Epidermal melanocyte (primary cell): ENCODE measurements around the gene SDCCAG8.

Experiments
- DNase-seq: peaks from one replicate; pipeline ENCODE4 v3.0.0; 2011; ENCODE audit warnings: low spot score; ENCODE audit not compliant: insufficient read length

Gene SDCCAG8

DNA sequence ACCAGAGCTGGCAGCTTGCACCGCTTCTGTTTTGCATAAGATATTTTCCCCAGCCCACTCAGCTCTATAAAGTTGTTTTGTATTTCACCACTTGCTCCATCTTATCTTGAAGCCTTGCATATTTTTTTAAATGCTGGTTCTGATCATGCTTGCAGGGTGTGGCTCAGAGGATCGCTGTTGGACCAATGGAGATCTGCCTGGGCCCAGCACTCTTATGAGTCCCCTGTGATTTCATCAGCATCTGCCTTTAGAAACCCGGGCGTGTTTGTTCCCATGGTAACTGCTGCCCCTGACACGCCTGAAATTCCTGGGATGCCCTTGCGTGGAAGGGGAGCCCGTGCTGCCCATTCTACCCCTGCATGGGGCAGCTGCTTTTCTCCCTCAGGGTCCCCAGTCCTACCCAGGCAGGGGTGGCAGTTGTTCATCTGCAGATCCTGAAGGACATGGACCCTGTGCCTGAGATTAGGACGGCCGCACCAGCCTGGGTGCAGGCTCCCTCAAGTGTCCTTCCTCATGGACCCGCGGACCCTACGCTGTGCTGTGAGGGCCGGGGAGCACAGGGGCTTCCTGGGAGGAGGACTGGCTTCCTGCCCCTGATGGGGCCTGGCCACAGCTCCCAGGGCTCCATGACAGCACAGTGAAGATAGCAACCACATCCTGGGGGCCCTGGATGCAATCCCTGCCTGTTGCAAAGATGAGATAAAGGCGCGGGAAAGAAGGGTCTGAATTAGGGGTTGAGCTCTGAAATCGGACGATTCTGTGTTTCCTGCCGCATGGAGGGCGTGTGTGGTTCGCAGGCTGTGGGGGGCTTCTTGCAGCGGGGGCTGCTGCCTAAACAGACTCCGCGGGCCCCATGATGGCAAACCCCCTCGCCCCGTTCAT is 226.5 kb downstream of the SDCCAG8 start:
- DNase-seq = no peak

DNA sequence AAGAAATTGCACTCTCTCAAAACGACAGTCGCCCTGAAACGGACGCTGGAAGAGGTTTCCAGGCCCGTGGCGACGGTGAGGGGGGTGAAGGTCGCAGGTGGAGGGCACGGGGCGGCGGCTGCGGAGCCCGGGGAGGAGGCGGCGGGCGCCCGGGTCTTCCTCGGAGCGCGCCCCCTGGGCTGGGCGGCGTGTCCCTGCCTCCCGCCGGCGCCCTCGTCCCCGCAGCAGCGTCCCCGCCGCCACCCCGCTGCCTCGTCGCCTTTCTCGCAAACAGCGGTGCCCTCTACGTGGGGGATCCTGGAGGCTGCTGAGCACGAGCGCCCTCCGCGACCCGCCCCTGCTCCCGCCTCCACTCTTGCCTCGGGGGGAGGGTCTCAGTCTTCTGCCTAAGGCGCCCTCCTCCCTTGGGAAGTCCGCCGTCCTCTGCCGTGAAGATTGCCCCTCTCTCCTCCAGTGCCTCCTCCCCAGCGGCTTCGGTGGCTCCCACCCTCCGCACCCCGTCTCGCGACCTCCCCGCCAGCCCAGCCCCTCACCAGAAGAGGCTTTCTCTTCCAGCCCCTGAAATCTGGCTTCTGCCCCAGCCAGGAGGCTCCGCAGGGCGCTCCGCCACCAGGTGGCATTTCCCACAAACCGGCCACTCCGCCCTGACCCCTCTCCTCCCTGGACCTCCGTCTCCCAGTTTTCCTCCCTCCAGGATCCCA is 227.4 kb downstream of the SDCCAG8 start:
- no peak for DNase-seq

DNA sequence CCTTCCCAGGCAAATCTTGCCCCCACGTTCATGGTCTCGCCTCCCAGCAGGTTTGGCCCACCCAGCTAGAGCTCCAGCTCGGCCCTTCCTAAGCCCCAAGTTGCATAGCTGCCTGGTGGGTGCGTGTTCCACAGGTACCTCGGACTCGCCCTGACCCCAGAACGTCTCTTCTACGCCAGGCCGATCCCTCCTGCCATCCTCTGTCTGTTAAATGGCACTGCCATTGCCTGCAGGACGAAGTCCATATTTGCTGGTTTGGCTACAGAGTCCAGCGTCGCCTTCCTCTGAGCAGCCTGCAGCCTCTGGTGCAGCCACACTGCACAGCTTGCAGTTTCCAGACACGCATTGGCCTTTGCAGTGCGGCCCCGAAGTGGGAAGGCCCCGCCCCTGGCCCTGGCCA is 228.1 kb downstream of the SDCCAG8 start:
- no peak for DNase-seq

DNA sequence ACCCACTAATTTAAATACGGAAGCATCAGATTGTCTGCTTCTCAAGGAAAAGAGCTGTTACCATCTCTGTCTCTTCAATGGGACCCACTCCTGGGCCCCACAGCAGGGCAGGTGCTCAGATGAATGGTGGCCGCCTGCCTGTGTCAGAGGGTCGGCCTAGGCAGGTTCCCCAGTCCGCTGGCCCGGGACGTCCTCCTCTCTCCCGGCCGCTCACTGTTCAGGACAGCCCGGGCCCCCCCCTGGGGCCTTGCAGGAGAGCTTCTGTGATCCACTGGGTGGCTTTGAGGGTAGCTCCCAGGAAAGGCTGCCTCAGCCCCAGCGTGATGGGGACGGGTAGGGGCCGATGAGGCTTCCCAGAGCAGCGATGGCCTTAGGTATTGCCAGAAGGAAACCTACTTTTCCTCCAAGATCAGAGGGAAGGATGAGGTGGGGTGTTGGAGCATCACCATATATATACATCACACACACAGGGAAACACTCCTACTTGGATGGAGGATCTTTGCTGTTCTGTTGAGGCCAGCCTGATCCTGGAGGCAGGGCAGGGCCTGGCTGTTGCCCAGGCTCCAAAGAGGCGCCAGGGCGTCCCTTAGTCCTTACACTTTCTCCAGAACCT is 231.3 kb downstream of the SDCCAG8 start:
- no peak for DNase-seq

DNA sequence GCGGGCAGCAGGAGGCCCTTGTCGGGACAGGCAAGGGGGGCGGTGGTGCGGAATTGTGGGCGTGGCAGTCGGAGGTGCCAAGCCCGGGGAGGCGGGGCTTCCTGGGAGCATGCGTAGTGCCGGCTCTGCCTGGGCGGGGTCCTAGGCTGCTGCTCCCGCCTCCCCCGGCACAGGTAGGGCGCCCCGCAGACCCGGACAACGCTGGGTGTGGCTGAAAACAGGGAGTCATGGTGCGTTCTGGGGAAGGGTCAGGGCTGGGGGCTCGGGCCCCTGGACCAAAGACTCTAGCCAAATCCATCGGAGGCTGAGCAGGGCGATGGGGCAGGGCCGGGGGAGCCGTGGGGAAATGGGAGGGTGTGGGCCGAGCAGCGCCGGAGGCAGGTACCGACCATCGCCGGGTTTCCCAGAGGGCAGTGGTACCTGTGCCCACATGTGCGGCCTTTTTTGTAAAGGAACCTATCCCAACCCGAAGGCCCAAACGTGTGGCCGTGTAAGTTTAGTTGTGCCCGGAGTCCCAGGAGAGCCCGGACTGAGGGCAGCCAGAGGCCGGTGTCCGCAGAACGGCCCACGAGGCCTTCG is 231.9 kb downstream of the SDCCAG8 start:
- no peak for DNase-seq

DNA sequence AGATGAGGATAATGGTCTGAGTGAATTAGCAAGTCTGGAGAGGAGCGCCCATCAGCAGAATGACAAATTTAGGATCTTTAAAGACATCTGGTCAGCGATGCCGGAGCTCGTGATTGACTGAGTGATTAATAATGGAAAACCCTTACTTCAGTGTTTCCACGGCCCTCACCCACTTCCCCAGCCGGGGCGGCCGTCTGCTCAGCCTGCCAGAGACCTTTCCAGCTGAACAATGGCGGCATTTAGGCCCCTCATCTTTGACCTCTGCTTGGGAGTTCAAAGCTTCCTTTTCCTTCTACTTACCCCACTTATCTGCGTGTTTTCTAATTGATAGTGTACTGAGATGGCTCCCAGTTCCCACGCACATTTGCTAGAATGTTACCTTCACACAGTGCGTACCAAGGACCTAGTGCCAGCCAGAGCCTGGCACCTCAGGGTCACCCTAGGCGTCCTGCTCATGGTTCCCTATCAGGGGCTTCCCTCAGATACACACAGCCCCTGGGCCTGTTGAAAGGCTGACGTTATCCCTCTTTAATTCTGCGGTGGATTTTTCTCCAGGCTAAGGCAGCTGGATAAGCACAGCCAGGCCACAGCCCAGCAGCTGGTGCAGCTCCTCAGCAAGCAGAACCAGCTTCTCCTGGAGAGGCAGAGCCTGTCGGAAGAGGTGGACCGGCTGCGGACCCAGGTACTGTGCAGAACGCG is 232.8 kb downstream of the SDCCAG8 start:
- no peak for DNase-seq

DNA sequence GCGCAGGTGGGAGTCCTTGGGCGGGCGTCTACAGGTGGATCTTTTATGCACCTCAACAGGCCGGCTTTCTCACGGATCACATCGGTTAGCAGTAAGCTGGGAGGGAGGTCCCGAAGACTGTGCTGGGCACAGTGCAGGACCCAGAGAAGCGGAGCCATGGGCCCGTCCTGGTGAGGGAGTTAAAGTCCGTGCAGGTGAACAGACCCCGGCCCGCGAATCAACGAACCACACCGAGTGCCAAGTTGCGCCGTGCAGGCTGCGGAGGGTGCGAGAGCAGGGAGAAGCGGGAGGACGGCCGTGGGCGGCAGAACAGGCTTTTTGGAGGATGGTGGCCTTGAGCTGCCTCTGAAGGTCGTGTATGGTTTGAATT is 233.3 kb downstream of the SDCCAG8 start:
- no peak for DNase-seq

DNA sequence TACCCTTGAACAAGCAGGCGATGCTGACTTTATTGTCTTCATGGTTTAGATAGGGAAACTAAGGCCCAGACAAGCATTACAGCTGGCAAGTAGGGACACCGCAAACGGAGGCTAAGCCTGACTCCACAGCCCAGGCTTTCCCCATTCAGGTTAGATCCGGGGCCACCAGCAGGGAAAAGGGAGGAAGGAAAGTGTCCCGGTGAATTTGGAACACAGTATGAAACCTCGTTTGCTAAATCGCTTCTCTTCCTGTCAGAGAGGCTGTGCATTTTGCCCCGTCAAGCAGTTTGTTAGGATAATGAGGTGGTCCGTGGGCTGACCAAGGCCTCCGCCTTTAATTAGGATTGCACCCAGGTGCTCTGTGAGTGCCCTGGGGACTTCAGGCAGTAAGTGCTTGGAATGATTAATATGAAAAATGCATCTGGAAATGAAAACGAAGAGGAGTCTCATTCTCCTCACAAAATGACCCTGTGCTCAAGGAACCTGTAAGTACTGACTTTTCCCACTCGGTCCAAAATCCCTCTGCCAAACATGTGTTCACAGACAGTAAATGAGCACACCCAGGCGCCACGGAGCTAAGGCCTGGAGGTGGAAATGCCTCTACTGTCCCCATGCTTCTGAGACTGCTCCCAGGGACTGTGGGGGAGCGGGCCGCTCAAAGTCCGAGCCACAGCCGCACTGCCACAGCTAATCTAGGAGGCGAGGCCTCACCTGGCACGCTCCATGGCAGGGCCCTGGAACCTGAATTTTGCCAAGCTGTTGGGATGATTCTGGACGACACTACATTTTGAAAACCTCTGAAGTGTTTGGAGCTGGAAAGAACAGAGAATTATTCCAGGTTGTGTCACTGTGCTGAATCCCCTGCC is 234.1 kb downstream of the SDCCAG8 start:
- DNase-seq = no peak

DNA sequence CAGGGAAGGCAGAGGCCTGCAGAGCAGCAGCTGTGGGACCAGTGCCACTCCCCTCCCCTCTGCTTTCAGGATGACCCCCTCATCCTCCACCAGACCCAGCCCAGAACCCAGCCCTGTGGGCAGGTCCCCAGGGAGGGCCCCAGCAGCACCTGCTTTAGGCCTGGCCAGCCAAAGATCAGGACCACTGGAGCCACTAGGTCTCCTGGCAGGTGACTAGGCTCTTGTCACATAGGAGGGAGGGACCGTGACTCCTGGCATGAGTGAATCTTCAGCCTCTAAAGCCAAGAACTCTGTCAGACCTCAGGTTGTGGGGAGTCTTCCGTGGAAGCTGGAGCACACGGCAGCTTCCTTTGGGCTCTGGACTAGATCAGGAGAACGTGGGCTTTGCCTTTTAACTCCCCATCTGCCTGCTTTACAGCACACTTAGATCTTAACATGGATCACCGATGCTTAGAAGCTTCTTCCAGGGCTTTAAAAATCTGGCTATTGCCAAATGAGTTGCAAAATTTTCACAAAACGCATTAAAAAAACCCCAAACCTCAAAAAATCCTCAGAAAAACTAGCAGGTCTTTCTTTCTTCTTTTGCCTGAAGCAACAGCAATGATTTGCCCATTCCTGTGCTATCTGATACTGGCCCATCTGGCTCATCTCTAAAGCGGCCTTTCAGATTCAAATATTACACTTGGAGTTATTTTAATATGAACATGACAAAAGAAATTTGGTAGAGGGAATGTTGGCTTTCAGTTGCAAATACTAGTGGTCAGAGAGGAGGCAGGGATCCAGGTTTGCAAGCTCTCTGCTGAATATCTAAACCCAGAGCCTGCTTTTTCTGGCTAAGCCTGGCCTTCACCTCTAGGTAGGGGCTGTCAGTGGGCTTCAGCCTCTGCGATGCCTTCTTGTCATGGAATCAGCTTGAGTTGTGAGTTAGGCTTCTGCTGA is 235.2 kb downstream of the SDCCAG8 start:
- no peak for DNase-seq

DNA sequence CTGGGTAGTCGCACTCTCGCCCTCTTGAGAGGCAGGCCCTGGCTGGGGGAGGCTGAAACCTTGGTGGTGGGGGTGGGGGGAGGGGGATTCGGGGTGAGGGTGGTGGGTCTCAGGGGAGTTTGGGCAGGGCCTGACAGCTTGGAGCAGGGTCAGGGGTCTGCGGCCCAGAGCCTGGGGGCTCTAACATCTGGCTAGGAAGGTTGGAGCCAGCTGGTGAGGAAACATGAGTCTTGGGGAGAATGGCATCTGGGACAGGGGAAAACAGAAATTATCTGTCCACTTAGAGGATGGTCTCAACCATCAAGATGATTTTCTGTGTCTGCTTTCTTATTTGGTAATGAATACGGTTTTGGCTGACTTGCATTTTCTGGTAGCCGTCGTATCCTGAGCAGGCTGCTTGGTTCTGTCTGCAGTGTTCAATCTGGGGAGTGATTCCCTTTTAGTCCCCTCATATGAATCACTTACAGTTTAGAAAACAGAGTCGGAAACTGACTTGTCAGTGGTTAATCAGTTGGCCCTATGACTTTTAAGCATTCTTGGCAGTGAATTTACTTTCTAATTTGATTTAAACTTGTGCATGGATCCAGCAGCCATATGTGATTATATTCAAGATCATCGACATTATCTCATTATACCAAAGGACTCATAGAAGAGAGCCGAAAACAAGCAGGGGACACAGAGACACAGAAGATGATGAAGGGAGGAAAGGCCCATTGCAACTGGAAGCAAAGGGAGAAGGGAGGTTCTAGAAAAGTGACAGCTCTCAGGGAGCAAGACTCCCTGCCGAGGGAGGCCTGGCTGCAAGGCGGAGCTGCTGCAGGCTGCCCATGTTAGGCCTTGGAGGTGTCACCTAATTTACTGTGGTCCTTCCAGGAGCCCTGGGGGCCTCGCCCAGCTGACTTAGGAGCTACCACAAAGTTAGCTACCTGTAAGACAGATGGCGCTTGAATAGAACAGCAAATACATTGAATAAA is 237.6 kb downstream of the SDCCAG8 start:
- DNase-seq = no peak

DNA sequence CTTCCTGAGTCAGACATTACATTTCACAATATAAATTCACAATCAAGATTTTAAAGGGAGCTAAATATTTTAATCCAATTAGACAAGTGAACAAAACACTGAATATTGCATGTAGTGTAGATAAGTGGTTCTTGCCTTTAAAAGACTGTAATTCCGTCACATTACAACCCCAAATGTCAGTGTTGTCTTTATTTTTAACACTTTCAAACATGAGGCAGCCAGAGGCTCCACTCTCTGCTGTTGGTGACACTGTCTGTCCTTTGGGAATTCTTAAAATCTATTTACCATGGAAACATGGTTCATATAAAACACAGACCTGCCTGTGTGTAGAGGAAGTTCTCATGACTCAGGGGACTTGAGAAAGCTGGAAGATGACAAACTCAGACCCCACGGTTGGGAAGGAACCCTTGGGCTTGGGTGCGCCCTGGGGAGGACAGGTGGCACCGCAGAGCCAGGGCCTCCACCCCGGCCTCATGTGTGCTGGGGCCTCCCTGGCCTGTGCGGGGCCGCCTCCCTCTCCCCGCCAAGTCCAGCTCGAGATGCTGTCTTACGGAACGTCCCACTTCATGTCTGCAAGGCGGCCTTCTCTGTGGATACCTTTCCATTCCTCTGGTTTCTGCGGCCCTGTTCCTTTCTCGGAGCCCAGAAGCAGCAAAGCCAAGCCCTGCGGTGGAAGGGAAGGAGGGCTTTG is 239.0 kb downstream of the SDCCAG8 start:
- DNase-seq = no peak

DNA sequence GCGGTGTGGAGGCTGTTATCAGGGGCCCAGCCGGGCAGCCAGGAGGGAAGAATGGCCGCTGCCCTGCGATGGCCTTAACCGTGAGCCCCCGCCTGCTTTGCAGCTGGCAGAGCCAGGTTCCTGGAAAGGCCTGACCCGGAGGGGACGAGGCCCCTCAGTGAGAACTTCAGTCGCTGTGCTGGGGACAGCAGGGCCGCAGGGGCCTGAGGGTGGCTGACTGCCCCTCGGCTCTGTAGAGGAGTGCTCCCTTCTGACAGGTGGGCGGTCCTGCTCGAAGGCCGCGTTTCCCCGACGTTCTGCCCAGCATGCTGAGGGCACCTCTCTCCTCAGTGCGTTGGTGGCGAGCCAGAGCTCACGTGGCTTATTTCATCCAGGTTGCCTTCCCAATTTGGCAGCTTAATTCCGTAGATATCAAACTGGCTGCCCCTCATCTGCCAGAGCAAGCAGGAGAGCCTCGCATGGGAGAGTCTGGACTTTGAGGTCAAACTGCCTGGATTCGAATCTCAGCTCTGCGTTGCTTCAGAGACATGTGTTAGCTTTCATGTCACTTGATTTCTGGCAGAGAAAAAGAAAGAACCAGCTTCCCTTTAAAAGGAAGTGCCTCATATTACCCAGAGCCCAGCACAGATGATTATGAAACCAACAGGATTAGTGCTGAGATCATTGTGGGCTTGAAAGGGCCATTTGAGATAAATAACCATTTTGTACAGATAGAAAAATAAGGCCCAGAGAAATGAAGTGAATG is 239.8 kb downstream of the SDCCAG8 start:
- DNase-seq = peak; percentile 59

DNA sequence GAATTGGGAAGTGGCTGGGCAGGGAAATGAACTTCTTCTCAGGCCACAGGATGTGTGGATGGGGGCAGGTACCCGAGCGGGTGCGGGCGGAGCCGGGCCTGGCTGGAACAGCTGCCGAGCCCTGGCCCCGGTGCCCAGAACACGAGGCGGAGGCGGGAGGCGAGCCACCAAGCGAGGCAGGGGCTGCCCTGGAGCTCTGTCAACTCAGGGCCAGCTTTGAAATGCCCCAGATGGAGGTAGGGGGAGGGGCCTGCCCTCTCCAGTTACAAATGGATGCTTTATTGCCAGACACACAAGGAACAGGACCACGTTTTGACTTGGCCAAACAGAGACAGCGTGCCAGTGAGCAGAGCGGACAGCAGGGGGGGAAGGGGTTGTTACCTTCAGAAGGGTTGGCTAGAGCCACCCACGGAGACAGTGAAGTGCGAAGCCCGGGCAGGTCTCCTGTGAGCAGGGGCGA is 240.4 kb downstream of the SDCCAG8 start:
- no peak for DNase-seq

DNA sequence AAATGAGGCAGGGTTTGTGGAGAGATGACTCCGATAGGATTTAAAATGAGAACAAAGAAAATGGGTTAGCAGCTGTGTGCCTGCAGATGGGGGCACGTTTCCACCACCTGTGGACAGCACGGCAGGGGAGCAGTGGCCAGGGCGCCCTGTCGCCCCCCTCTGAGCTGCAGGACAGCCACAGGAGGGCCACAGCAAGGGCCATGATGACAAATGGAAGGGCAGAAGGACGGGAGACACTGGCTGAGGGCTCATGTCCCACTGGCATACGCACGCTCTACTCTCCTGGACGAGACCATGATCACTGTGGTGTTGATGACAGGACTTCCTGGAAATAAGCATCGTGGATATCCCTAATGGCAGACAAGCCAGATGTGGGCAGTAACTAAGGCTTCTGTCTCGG is 241.0 kb downstream of the SDCCAG8 start:
- DNase-seq = no peak

DNA sequence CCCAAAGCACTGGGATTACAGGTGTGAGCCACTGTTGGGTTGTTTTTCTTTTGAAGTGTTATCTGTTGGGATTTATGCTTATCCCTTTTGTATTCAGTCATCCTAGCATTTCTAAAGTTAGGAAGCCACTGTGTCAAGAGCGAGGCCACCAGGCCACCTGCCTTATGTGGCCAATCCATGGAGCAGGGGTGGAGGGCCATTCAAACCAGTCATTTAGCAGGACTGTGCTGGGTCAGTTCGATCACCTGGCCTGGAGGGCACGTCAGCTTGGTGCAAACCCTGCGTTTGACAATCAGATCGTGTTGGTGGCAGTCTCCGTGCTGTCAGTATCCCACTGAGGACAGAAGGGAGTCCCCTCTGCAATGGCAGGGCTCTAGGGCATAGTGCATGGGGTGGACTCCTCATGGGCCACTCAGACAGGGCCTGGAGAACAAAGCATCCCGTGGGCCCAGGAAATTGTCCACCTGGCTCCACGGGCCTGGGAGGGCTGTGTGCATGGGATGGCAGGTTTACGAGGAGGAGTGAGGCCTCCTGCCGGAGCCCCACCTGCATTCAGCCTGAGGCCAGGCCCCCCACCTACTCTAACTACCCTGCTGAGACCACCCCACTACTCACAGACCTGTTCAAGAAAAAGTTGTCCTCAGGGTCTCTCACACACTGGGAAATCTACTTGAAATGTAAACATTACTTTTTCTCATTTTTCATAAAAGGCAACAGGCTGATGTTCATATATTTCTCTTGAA is 242.3 kb downstream of the SDCCAG8 start:
- DNase-seq = no peak

DNA sequence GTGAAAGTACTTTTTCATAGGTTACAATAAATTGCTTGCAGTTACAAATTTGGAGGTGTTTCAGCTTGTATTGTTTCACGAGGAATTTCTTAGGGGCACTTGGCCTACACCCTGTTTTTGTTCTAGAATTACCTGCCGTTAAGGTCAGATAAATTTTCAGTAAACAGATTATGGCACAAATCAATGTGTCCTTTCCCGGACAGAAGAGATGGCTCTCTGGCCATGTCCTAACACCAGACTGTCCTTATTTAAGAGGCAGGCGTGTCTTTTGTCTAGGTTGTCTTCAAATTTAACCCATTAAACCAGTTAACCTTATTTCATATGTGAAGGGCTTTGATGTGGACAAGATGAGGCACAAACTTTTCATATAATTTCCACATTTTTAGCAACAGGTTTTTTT is 243.4 kb downstream of the SDCCAG8 start:
- DNase-seq = no peak
